K562 (cell line): ENCODE results near the gene RAB27B. TPM values are rescaled to one million over a fixed set of nuclear protein-coding genes. Genes with fewer than 3 reads are reported as not detected.

Experiments used
- ATAC-seq: fragments of 200-7000 bp; cut with Tn5 transposase; 3 replicates; pipeline ENCODE4 v1.9.1; 2020; ENCODE audit warnings: moderate library complexity
- BruUV-seq: library from RNA; stranded (reverse); fragments of 400-500 nt; replicated peaks from 2 replicates; lab custom pipeline; 2021; lab: Mats Ljungman, UMichigan
- CTCF ChIA-PET: fragments of 300-600 bp; formaldehyde crosslinking; extraction: SDS; loops from one replicate; lab custom pipeline; 2021; ENCODE audit warnings: low intra/inter-chr PET ratio; lab: Yijun Ruan, JAX
- POLR2A ChIA-PET: fragments of 300-600, 350-650 bp; sonication (Branson Sonifier 250); formaldehyde crosslinking; extraction: SDS; loops from one replicate; lab custom pipeline; 2021; ENCODE audit warnings: antibody characterized with exemption, inconsistent platforms; lab: Yijun Ruan, JAX
- DNase-seq, 4 experiments: peaks; one replicate each; pipeline versions ENCODE4 v3.0.0 to v3.0.0-alpha.2; 2011 to 2018; ENCODE audit warnings: low spot score in 3 of 4, mixed read lengths in 3 of 4; ENCODE audit errors: extremely low read depth in 1 of 4
- FAIRE-seq: peaks from 2 replicates; lab custom pipeline; 2011; peaks lifted over from hg19 to GRCh38; lab: Jason Lieb, UNC
- H2AFZ ChIP-seq: 2 replicates; pipeline ENCODE4 v1.6.0; 2011; ENCODE audit warnings: low read depth, low read length, control low read depth, inconsistent platforms
- H3K27ac ChIP-seq: fragments of 200-600 bp; 3 replicates; pipeline ENCODE4 v1.8.0; 2011; ENCODE audit warnings: low read depth, mild to moderate bottlenecking, control low read depth, inconsistent platforms, low read length, moderate library complexity, mixed read lengths; ENCODE audit errors: extremely low read depth
- H3K27me3 ChIP-seq, 2 experiments: fragments of 300-600 bp in 1 of 2; 2 replicates in 1 of 2; 3 replicates in 1 of 2; pipeline versions ENCODE4 v1.6.0 to v1.8.0; 2011; ENCODE audit warnings: inconsistent platforms in 2 of 2, low read length in 2 of 2, mild to moderate bottlenecking in 1 of 2, mixed read lengths in 1 of 2, moderate library complexity in 1 of 2; ENCODE audit not compliant: control insufficient read depth in 2 of 2, insufficient read depth in 2 of 2
- H3K36me3 ChIP-seq: fragments of 300-600 bp; 3 replicates; pipeline ENCODE4 v1.8.0; 2011; ENCODE audit warnings: mild to moderate bottlenecking, low read length, inconsistent platforms; ENCODE audit not compliant: control insufficient read depth, insufficient read depth
- H3K4me1 ChIP-seq, 2 experiments: fragments of 200-600 bp in 1 of 2; replicated peaks in 1 of 2; 2 replicates in 1 of 2; 3 replicates in 1 of 2; pipeline versions ENCODE4 v1.5.1 to v1.8.0; 2011; ENCODE audit warnings: inconsistent platforms in 2 of 2, low read length in 2 of 2, mild to moderate bottlenecking in 1 of 2, mixed read lengths in 1 of 2, moderate library complexity in 1 of 2; ENCODE audit not compliant: control insufficient read depth in 2 of 2, insufficient read depth in 2 of 2
- H3K4me2 ChIP-seq: 2 replicates; pipeline ENCODE4 v1.6.1; 2011; ENCODE audit warnings: low read length, control low read depth, inconsistent platforms, mixed read lengths; ENCODE audit not compliant: insufficient read depth
- H3K4me3 ChIP-seq: fragments of 200-600 bp; sonication (generic), shearing (Covaris generic); 2 replicates; pipeline ENCODE4 v1.5.1; 2016; ENCODE audit warnings: control low read depth, inconsistent platforms
- H3K79me2 ChIP-seq: fragments of 200-600 bp; 3 replicates; pipeline ENCODE4 v1.8.0; 2011; ENCODE audit warnings: low read length, inconsistent platforms; ENCODE audit not compliant: control insufficient read depth, insufficient read depth
- H3K9ac ChIP-seq, 2 experiments: 2 replicates each; pipeline versions ENCODE4 v1.6.0 to v1.6.1; 2011; ENCODE audit warnings: low read depth in 2 of 2, low read length in 2 of 2, control low read depth in 1 of 2, inconsistent platforms in 1 of 2, mild to moderate bottlenecking in 1 of 2, mixed read lengths in 1 of 2; ENCODE audit not compliant: insufficient read depth in 1 of 2
- H3K9me1 ChIP-seq: one replicate; pipeline ENCODE4 v1.6.0; 2011; ENCODE audit warnings: inconsistent platforms, mild to moderate bottlenecking, low read length, moderate library complexity; ENCODE audit not compliant: control insufficient read depth, insufficient read depth
- H3K9me3 ChIP-seq: replicated peaks from 2 replicates; pipeline ENCODE4 v1.5.1; 2011; ENCODE audit warnings: low read depth, low read length, inconsistent platforms; ENCODE audit not compliant: control insufficient read depth, insufficient read depth
- H4K20me1 ChIP-seq: replicated peaks from 2 replicates; pipeline ENCODE4 v1.6.1; 2011; ENCODE audit warnings: low read length, inconsistent platforms, mixed read lengths; ENCODE audit not compliant: control insufficient read depth, insufficient read depth
- HDGF ChIP-seq: fragments of 450-650 bp; IDR thresholded peaks from 2 replicates; pipeline ENCODE4 v1.6.1; 2016
- L3MBTL2 ChIP-seq: fragments of 450-650 bp; IDR thresholded peaks from 2 replicates; pipeline ENCODE4 v1.6.1; 2016; ENCODE audit warnings: mild to moderate bottlenecking, moderate library complexity
- WGBS: fragments of 100-300 bp; shearing (Covaris generic); methylation state at CpG from one replicate; pipeline ENCODE4 v1.1.6; 2016; ENCODE audit warnings: low coverage, mixed read lengths; ENCODE audit not compliant: insufficient coverage; ENCODE audit errors: missing lambda C conversion rate; 5-methylcytosine and 5-hydroxymethylcytosine counted together
- in situ Hi-C: fragments of 300-500 bp; cut with MboI; formaldehyde crosslinking; loops from 4 replicates; pipeline ENCODE4 v1.15.0; 2018; ENCODE audit warnings: inconsistent platforms, mixed read lengths
- intact Hi-C: fragments of 100-400 bp; cut with micrococcal nuclease; formaldehyde crosslinking; loops from 2 replicates; pipeline ENCODE4 v1.14.2; 2022
- polyA plus RNA-seq, 8 experiments: library from polyadenylated mRNA; depleted of rRNA in 4 of 8; stranded (reverse) in 5 of 8; unstranded in 3 of 8; fragments of >200 nt; fragmentation: Nextera tagmentation in 2 of 8; fragmentation: Illumina TruSeq in 1 of 8; extraction: Ambion mirVana in 2 of 8; extraction: Trizol in 1 of 8; gene quantifications; 2 replicates each; pipeline versions ENCODE4 v1.2.1 to v1.2.3, GENCODE V29; 2011 to 2014; ENCODE audit warnings: inconsistent platforms in 1 of 8, missing spikeins in 1 of 8
- total RNA-seq, 7 experiments: library from RNA; depleted of rRNA in 6 of 7; stranded (reverse); fragments of >200 nt in 6 of 7; fragmentation: Illumina TruSeq in 2 of 7; extraction: Trizol in 2 of 7; gene quantifications; 2 replicates each; pipeline versions ENCODE4 v1.2.1 to v1.2.3, GENCODE V29; 2011 to 2021; ENCODE audit warnings: low replicate concordance in 1 of 7
- TF ChIP-seq, protein P1 (sequence below): fragments of 250-450 bp; sonication (Bioruptor Pico); IDR thresholded peaks from 2 replicates; pipeline ENCODE4 v1.5.1; 2021; ENCODE audit warnings: mild to moderate bottlenecking

Gene RAB27B
- total and polyA plus RNA-seq, 9 of the 15 experiments (the other 6 are each of a cell fraction or from before 2014, with no cell fraction given) = 0.44 to 5.7 (median 1.2) TPM

DNA sequence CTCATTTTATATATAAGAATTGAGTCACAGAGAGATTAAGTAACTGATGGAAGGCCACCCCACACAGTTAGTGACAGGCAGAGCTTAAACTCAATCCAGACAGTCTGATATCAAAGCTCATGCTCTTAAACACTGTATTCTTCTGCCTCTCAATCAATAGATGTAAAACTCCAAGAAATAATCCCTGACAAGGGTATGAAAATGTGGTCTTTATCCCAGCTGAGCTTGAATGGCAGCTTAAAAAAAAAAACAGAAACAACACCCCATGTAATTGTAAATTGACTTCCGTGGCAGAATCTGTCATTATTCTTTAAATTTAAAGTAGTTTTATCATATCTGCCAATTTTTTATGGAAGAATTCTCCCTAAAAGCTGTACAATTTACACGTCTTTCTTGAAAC lies 60.1 kb downstream of the RAB27B start:
- Histone ChIP-seq H3K27me3 (no peaks in the 10 kb centered on the region), H3K9me3 (no peaks in the 10 kb centered on the region), H3K79me2 (no peaks in the 10 kb centered on the region), H3K4me3 (no peak overlapping the region), H3K9me1 (no peaks in the 10 kb centered on the region), H3K4me1 (no peaks in the 10 kb centered on the region), H4K20me1 (no peaks in the 10 kb centered on the region), H3K9ac (no peak overlapping the region), H3K36me3 (no peaks in the 10 kb centered on the region), H3K4me2 (no peak overlapping the region), H3K27ac (no peak overlapping the region), H2AFZ (no peak overlapping the region)
- 21% methylated on average over 1 of the region's 2 CpGs for WGBS
- intact Hi-C loops (no loop called here), in situ Hi-C loops (no loop called here)
- FAIRE-seq = no peak
- ATAC-seq = no peak
- TF ChIP-seq L3MBTL2 = no peak
- no peak for DNase-seq
- ChIA-PET CTCF (no interaction called here), POLR2A (interaction anchor here (0.6 kb wide), 1 partner anchor 956 kb away, joined by 3 read pairs; no protein-coding TSS in a partner anchor)
- BruUV-seq = no TSS peak

- intact Hi-C loops (no loop called here), in situ Hi-C loops (no loop called here)
- Histone ChIP-seq H3K4me1 (no peaks in the 10 kb centered on the region), H3K9me3 (no peaks in the 10 kb centered on the region), H3K9ac (no peak overlapping the region), H4K20me1 (no peaks in the 10 kb centered on the region), H3K4me2 (no peak overlapping the region), H3K4me3 (no peak overlapping the region), H3K79me2 (no peaks in the 10 kb centered on the region), H3K9me1 (no peaks in the 10 kb centered on the region), H3K27ac (no peak overlapping the region), H2AFZ (no peak overlapping the region), H3K36me3 (no peaks in the 10 kb centered on the region), H3K27me3 (no peaks in the 10 kb centered on the region)
- BruUV-seq = no TSS peak
- ChIA-PET POLR2A (interaction anchor here (0.6 kb wide), 1 partner anchor 956 kb away, joined by 3 read pairs; no protein-coding TSS in a partner anchor), CTCF (no interaction called here)
- no peak for DNase-seq
- FAIRE-seq = no peak
- no peak for TF ChIP-seq HDGF
- TF ChIP-seq, protein P1, sequence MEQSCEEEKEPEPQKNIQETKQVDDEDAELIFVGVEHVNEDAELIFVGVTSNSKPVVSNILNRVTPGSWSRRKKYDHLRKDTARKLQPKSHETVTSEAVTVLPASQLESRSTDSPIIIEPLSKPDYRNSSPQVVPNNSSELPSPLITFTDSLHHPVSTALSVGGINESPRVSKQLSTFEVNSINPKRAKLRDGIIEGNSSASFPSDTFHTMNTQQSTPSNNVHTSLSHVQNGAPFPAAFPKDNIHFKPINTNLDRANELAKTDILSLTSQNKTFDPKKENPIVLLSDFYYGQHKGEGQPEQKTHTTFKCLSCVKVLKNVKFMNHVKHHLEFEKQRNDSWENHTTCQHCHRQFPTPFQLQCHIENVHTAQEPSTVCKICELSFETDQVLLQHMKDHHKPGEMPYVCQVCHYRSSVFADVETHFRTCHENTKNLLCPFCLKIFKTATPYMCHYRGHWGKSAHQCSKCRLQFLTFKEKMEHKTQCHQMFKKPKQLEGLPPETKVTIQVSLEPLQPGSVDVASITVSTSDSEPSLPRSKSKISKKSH (CRISPR knock-in tag) = no peak
- whole genome bisulfite sequencing = 36% methylated on average over 2 of the region's 2 CpGs
- ATAC-seq = no peak
Observed at GRCh38 chr18:54888933-54889332, 60.7 kb downstream of the RAB27B start.
